NOMO-1 treated with dmso at 0.1 percent for 144 hours (cell line): Measurements from ENCODE around the gene PKD1.
"Not testable (repeated sequence)": the region's sequence is repeated elsewhere in the genome, so short reads cannot be mapped to it uniquely, and the experiment has no call there.

ENCODE experiments used
- DNase-seq: peaks from one replicate; lab custom pipeline; 2025; ENCODE audit not compliant: unreplicated experiment; lab: John Stamatoyannopoulos, UW

Gene PKD1

GRCh38 chr16:2126161-2126743, 9.4 kb downstream of the PKD1 start:
- DNase-seq = not testable (repeated sequence)

- not testable (repeated sequence) for DNase-seq
These were observed 10.1 kb downstream of the PKD1 start for GRCh38 chr16:2125609-2126008.

- not testable (repeated sequence) for DNase-seq
These were observed 10.8 kb downstream of the PKD1 start for GRCh38 chr16:2124694-2125444.

GRCh38 chr16:2124377-2124693, 11.4 kb downstream of the PKD1 start:
- DNase-seq = not testable (repeated sequence)

- DNase-seq = not testable (repeated sequence)
These were observed 11.9 kb downstream of the PKD1 start for GRCh38 chr16:2123706-2124376.

GRCh38 chr16:2122934-2123683, 12.6 kb downstream of the PKD1 start:
- DNase-seq = not testable (repeated sequence)

- DNase-seq = no peak
These were observed 13.3 kb downstream of the PKD1 start for GRCh38 chr16:2122429-2122828.

- DNase-seq = no peak
These were observed 13.8 kb downstream of the PKD1 start for GRCh38 chr16:2121853-2122252.

- DNase-seq = not testable (repeated sequence)
These were observed 14.4 kb downstream of the PKD1 start for GRCh38 chr16:2121325-2121724.

GRCh38 chr16:2117960-2118722, 17.6 kb downstream of the PKD1 start:
- DNase-seq = not testable (repeated sequence)

GRCh38 chr16:2117341-2117740, 18.4 kb downstream of the PKD1 start:
- not testable (repeated sequence) for DNase-seq

- DNase-seq = not testable (repeated sequence)
These were observed 19.3 kb downstream of the PKD1 start for GRCh38 chr16:2116428-2116827.

- DNase-seq = no peak
These were observed 20.1 kb downstream of the PKD1 start for GRCh38 chr16:2115591-2115973.

GRCh38 chr16:2114885-2115590, 20.7 kb downstream of the PKD1 start:
- DNase-seq = not testable (repeated sequence)

GRCh38 chr16:2114225-2114624, 21.5 kb downstream of the PKD1 start:
- DNase-seq = not testable (repeated sequence)

- DNase-seq = not testable (repeated sequence)
These were observed 23.1 kb downstream of the PKD1 start for GRCh38 chr16:2112539-2113106.

GRCh38 chr16:2111412-2112335, 24.0 kb downstream of the PKD1 start:
- not testable (repeated sequence) for DNase-seq

GRCh38 chr16:2111009-2111353, 24.7 kb downstream of the PKD1 start:
- not testable (repeated sequence) for DNase-seq
